ENCODE measurements around the gene ADCK1. TPM values are rescaled to one million over a fixed set of nuclear protein-coding genes. Genes with fewer than 3 reads are reported as not detected.

ADCK1 gene
- total RNA-seq, 1 experiment from 2014 or later = 11.4 TPM

GRCh38 chr14:77853919-77854318 lies 54.0 kb downstream of the ADCK1 start:
- POLR2A ChIA-PET = no interaction called here
- no peaks in the 10 kb centered on the region for H3K36me3 Mint-ChIP-seq
- CTCF ChIA-PET = interaction anchor here (0.6 to 0.8 kb wide), 2 partner anchors 8 to 64 kb away, joined by 3 read pairs; no protein-coding TSS in a partner anchor
- TF ChIP-seq NR1H2 (CRISPR knock-in tag; IDR thresholded peaks at IDR 0.05) = no peak
- H3K4me3 Mint-ChIP-seq = no peak overlapping the region
- DNase-seq (ENCODE audit: low spot score) = no peak
- no peak overlapping the region for H3K27ac Mint-ChIP-seq
- H3K4me1 Mint-ChIP-seq = no peaks in the 10 kb centered on the region
- ATAC-seq = no peak
- no peaks in the 10 kb centered on the region; the same call in none of the 2 replicates for H3K27me3 Mint-ChIP-seq (ENCODE audit: low read depth)
- peaks cover 7% of the 10 kb centered on the region for H3K9me3 Mint-ChIP-seq

GRCh38 chr14:77856941-77857340 lies 57.0 kb downstream of the ADCK1 start:
- ChIA-PET POLR2A (no interaction called here), CTCF (no interaction called here)
- H3K9me3 Mint-ChIP-seq = peaks cover 7% of the 10 kb centered on the region
- TF ChIP-seq NR1H2 (CRISPR knock-in tag; IDR thresholded peaks at IDR 0.05) = no peak
- TF ChIP-seq ESRRA (CRISPR knock-in tag; IDR thresholded peaks at IDR 0.05; ENCODE audit: borderline replicate concordance) = no peak
- TF ChIP-seq TEAD1 (CRISPR knock-in tag; IDR thresholded peaks at IDR 0.05) = no peak
- TF ChIP-seq ZNF138 (CRISPR knock-in tag; conservative IDR thresholded peaks at IDR 0.05) = no peak
- TF ChIP-seq GABPB1 (CRISPR knock-in tag; IDR thresholded peaks at IDR 0.05) = no peak
- no peak for TF ChIP-seq ZNF416 (CRISPR knock-in tag; IDR thresholded peaks at IDR 0.05)
- no peak for TF ChIP-seq USF1 (CRISPR knock-in tag; IDR thresholded peaks at IDR 0.05)
- no peak for TF ChIP-seq TP53 (CRISPR knock-in tag; IDR thresholded peaks at IDR 0.05)
- no peaks in the 10 kb centered on the region for H3K36me3 Mint-ChIP-seq
- no peaks in the 10 kb centered on the region for H3K4me1 Mint-ChIP-seq
- no peak for DNase-seq (ENCODE audit: low spot score)
- no peak for ATAC-seq
- H3K4me3 Mint-ChIP-seq = no peak overlapping the region
- H3K27me3 Mint-ChIP-seq (ENCODE audit: low read depth) = no peaks in the 10 kb centered on the region; the same call in 1 of the 2 replicates
- no peak overlapping the region for H3K27ac Mint-ChIP-seq

GRCh38 chr14:77859934-77860570 lies 60.1 kb downstream of the ADCK1 start:
- H3K4me3 Mint-ChIP-seq = no peak overlapping the region
- ATAC-seq = no peak
- 0 out of 2 replicates have a peak, but pooled peaks cover 4% of the 10 kb centered on the region for H3K36me3 Mint-ChIP-seq
- DNase-seq (ENCODE audit: low spot score) = no peak
- H3K9me3 Mint-ChIP-seq = peaks cover under 1% of the 10 kb centered on the region; the same call in 1 of the 2 replicates
- no peaks in the 10 kb centered on the region for H3K27me3 Mint-ChIP-seq (ENCODE audit: low read depth)
- ChIA-PET CTCF (interaction anchor here (2.5 to 3.2 kb wide), 2 partner anchors 12 to 21 kb away, joined by 8 to 23 read pairs; no protein-coding TSS in a partner anchor), POLR2A (no interaction called here)
- no peak overlapping the region for H3K27ac Mint-ChIP-seq
- H3K4me1 Mint-ChIP-seq = no peaks in the 10 kb centered on the region
- TF ChIP-seq SOX15 (CRISPR knock-in tag; IDR thresholded peaks at IDR 0.05) (no peak), ZNF263 (CRISPR knock-in tag; IDR thresholded peaks at IDR 0.05; ENCODE audit: low read depth) (no peak), PREB (CRISPR knock-in tag; IDR thresholded peaks at IDR 0.05; ENCODE audit: borderline replicate concordance) (no peak), ELF4 (CRISPR knock-in tag; IDR thresholded peaks at IDR 0.05; ENCODE audit: low read depth) (no peak), RELA (CRISPR knock-in tag; IDR thresholded peaks at IDR 0.05; ENCODE audit: borderline replicate concordance) (no peak), ERG (CRISPR knock-in tag; IDR thresholded peaks at IDR 0.05) (no peak), SMAD4 (CRISPR knock-in tag; IDR thresholded peaks at IDR 0.05) (no peak), JUN (CRISPR knock-in tag; IDR thresholded peaks at IDR 0.05) (no peak), NR2C2 (CRISPR knock-in tag; IDR thresholded peaks at IDR 0.05) (no peak), IRF1 (CRISPR knock-in tag; IDR thresholded peaks at IDR 0.05) (no peak), RORB (CRISPR knock-in tag; IDR thresholded peaks at IDR 0.05) (no peak), GABPB1 (CRISPR knock-in tag; IDR thresholded peaks at IDR 0.05) (no peak), HMGXB4 (CRISPR knock-in tag; IDR thresholded peaks at IDR 0.05) (no peak), ATF3 (CRISPR knock-in tag; conservative IDR thresholded peaks at IDR 0.05) (no peak), FOXP4 (CRISPR knock-in tag; IDR thresholded peaks at IDR 0.05) (no peak), CREB1 (CRISPR knock-in tag; IDR thresholded peaks at IDR 0.05) (no peak), GRHL2 (CRISPR knock-in tag; IDR thresholded peaks at IDR 0.05; ENCODE audit: insufficient replicate concordance, severe bottlenecking) (no peak), ZNF416 (CRISPR knock-in tag; IDR thresholded peaks at IDR 0.05) (no peak)

All from WTC11 (cell line).